Stimulated activated CD4-positive, alpha-beta T cell treated with anti-CD3 and anti-CD28 coated beads, Interleukin-15, amount 100 ng/mL, for 48 hours (primary cell): ENCODE data around the gene TMEM18.

ENCODE experiments used
- DNase-seq, 2 donors: peaks; one replicate each; pipeline ENCODE4 v3.0.0-alpha.2; 2020; ENCODE audit warnings: low read depth in 2 of 2

TMEM18 gene

DNA sequence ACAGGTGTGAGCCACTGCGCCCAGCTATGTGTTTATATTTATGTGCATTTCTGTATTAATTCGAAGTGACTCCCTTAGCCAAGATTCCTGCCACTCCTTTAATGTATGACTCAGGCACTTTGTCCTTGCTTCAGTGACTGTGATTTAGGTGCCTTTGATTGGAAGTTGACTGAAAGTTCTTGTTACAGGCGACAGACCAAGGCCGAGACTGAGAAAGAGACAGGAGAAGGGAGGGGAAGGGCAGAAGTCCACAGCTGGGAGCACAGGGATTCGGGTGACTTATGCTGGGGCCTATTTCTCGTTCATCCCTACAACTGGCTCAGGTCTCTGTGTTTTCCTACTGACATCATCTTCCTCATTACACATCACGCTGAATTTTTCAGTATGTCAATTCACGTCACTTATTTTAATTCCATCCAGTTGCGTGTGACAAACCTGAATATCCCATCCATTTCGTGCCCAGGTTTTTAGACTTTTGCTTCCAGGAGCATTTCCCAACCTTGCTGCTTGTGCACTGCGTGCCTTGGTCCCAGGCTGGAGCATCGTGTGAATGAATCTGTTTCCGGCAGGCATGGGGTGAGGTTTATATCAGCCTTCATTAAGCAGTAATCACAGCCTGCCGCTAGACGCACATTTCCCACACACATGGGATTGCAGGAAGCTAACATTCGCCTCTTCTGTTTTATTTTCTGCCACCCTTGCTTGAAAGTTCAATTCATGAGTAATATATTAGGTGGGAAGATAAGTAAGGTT is 42.4 kb downstream of the TMEM18 start:
- no peak for DNase-seq

DNA sequence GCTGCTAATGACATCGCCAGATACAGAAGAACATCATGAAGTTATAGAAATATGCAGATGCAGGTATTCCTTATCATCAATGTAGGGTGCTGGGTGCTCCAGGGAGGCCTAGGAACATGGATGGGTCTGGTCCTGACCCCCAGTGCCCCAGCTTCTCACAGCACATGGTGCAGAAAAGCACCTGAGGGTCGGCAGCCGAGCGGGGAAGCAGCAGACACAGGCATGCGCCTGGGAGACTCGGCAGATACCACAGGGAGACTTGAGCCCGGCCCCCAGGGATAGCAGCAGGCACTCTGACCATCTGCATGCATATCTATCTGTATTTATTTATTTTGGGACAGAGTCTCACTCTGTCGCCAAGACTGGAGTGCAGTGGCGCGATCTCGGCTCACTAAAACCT is 43.2 kb downstream of the TMEM18 start:
- DNase-seq: no peak

DNA sequence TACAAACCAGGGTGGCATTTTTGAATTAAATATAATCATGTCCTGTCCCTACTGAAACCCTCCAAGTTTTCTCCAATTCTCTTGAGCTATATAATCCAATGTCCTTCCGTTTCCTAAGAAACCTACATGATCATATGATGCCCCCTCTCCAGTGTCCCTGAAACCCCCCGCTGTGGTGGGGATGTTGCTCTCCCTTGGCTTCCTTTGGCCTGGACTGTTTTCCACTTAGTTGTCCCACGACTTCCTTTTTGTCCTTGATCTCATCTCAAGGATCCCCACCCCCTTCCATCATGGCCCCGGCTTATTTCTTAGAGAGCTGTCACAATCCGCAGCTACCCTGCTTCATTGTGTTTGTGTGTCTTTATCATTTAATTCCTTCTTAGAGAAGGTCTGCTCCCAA is 43.8 kb downstream of the TMEM18 start:
- DNase-seq: no peak

DNA sequence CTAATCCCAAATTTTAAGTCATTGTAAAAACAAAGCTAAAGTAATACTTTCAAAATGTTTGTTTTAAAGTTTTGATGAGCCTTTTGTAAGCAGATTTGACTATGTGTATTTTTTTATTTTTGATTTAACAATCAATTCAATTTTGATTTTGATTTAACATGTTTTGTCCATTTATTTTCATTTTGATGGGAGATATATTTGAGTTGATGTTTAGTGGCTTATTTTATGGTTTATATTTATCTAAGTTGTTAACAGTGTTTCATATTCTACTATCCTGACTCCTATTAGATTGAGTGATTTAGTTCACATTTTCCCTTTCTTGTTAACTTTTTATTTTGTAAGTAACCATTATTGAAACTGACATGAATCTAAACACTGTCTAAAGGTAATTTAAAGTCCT is 44.7 kb downstream of the TMEM18 start:
- no peak for DNase-seq

DNA sequence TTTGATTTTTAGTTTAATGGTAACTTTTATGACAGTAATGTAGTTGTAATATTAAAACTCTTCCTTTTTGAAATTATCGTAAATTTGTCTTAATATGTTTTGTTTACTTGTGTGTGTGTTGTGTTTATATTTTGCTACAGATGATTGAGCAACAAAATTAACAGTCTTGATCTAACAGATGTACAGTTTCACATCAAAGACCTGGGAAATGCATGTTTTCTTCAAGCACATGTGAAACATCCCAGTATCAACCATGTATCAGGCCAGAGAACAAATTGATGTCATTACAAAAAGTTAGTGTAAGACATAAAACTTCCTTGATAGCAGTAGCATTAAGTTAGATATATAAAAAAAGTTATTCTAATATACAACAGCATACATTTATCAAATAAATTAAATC is 45.5 kb downstream of the TMEM18 start:
- DNase-seq: no peak

DNA sequence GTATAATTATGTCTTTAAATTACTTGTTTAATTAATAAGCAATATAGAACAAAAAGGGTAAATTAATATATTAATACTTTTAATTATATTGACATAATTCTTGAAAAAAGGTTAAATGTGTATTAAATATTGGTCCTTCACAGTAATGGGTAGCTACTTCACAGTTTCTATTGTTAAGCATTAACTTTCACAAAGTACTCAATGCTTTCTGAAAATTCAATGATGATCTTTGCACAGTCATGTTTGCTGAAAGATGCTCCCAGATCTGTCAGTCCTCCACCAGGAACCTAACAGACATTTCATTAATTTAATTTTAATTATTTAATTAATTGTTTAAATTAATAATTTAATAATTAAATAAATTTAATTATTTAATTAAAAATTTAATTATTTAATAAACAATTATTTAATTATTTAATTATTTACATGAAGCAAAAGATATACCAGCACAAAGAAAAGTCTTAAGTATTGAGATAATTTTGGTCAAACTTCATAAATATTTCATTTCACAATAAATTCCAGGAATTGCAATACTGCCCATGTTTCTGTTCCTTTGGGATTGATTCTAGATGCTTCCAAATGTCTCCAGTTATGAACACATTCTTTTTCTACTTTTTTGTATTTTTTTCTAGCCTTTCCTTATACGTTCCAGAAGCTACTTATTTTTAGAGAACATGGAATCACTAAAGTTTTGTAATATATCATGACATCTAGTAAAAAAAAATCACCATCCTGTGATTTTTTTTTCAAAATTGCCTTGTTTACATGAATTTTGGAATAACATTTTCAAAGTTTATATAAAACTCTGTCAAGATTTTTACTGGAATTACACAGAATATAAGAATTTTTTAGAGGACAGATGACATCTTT is 46.5 kb downstream of the TMEM18 start:
- no peak for DNase-seq

DNA sequence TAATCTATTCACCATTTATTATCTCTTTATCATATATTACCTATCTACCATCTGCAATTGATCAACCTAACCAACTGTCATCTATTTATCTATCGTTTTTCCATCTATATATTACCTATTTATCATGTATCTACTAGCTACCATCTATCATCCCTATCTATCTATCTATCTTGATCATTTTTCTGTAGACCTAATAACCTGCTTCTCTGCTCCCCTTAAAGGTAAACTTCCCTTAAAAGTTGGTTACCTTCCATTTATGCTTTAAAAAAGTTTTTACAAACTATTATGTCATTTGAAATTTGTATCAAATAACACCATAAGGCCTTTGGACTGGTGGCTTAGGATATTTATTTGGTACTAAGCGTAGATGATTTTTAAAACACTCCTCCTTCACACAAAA is 47.2 kb downstream of the TMEM18 start:
- no peak for DNase-seq

DNA sequence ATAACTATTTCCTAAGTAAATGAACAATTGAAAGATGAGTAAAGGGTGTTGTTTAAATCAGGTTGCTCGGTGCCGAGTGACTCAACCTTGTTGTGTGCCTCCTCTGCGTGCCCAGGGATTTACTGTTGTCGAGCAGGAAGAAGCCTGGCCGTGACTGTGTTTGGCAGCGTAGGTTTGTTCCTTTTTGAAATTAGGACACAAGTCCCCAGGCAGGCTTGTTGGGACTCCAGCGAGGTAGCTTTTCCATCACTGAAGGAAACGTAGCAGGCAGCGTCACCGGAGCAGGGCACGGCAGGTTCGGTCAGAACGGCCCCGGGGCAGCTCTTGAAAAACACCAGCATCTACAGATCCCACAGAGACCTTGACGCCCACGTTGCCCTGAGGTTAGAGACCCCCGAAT is 48.6 kb downstream of the TMEM18 start:
- DNase-seq: no peak

DNA sequence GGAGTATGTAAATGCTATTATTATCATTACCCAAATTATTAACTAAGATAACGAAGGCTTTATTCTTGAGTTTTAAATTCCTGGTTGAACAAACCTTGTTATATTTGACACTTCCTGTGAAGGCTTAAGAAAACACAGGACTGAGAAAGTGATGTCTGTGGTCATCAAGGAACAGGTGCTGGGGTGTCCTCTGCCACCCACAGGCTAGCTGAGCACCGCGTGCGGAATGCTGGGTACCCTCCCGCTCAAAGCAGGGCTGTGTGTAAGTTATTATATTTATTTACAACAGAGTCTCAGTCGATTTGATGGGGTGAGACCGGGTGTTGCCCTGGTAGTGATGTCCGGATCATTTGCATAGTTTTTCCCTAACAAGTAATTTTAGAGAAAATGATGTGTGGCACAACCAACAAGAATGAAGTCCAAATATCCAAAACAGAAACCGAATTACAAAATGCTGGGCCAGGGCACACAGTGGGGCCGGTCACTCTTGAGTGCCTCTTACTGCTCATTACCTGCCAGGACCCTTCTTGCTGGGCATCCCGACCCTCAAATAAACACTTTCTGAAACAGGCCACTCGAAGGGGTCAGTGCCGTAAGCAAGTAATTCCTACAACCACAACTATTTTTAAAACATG is 49.2 kb downstream of the TMEM18 start:
- DNase-seq: no peak

DNA sequence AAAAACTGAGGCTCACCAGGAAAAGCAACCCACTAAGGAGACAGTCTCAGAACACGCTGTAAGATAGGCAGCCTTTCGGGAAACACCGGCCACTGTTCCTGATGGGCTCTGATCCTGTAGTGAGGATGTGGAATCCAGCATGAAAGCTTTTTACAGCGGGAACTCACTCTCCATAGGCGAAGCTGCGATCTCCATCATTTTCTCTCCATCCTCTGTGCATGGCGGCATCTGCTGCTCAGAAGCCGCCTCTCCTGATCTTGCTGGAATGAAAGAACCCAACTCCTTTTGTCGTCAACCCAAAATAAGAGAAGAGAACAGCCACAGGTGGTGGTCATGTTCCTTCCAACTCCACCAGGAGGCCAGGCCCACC is 49.9 kb downstream of the TMEM18 start:
- DNase-seq: no peak

DNA sequence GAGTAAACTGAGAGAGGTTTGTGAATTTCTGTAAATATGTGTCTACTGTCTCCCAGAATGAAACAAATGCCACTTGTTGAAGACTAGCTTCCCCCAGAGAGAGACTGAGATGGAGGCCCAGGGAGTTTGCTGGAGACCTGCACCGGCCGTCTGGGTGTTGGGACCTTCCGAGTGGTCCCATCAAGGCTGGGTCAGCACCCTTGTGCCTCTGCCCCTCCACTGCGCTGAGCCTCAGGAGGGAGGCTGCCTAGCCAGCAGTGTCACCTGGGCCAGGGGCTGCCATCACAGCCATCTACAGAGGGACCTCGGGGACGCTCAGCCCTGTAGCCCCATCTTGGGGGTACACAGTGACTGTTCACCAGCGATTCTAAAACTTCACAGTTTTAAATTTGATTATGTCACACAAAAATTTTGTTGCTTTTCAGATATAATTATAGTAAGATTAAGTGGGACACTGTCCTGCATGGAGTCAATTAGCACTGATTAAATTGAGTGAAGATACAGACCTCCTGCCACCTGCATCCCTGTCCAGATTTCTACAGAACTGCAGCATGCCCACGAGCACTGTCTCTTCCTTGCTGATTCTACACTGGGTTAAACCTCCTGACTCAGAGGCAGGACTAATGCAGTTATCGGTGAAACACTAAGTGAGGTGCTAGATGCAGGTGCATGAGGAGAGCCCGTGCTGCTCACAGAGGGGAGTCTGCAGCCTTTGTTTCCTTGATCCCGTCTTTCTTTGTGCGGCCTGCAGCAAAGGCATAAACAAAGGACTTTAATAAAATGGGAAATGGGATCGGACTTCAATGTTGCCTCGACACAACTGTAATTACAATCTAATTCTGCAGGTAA is 50.5 kb downstream of the TMEM18 start:
- no peak for DNase-seq

DNA sequence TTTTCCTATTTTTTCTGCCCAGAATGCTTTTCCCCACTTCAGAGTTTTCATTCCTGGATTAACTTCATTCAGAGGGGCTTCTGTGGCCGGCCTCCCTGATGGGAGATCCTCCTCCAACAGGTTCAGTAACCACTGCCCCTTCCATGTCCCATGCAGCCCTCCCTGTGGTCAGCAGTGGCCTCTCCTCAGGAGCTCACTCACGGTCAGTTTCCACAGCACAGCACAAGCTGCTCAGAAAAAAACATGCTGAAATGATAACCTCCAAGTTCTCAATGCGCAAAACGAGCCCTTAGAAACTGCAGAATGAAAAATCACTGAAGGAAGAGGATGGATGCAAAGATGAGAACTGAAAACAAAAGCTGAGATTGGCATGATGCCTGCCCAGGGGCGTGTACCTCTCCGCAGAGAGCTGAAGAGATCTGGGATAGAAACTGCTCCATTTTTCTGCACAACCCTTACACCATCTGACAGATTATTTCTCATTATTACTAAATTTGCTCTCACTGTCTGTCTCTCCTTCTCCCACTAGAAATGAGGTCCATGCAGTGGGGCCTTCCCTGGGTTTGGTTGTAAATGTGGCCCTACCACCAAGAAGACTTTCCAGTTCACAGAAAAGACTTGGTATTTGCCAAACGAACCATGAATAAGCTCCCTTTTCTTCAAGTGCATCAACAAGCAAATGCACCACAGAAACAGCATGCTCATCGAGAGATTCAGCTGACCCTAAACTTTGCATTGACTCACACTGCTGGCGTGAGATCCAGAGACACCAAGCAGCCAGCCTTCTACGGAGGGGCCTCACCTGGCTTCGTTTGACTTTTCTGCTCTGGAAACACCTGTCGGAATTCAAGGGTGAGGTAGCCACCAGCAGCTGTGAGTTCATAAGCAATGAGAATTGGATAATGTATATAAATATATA is 51.5 kb downstream of the TMEM18 start:
- no peak for DNase-seq

DNA sequence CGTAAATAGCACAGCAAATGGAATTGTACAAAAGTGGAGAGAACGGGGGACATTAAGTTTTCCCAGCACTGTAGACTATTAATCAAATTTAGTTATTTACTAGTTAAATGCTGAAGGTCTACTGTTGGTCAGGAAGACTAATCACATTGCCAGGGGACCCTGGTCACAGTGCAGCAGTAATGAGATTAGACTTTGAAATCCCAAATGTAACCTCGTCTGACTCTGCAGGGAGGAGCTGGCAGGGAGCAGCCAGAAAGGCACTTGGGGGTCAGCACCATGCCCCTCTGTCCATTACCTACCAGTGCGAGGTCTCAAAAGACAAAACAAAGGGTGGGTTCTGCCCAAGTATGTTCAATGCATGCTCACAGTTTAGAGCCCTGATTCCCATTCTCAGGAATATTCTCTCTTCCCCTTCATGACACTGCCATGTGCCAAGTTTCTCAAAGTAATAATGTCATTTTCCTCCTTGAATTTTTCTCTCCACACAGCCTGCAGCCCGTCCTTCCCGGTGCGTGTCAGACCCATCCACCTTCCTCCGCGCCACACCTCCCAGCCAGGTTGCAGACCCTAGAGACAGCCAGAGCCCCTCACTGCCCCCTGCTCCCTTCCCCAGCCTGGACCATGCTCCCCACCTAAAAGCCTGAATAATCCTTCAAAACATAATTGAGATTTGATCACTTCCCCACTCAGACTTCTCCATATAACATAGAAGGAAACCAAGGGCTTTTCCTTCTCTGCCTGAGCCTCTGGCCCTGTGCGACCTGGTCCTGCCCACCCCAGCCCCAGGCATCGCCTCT is 52.5 kb downstream of the TMEM18 start:
- no peak for DNase-seq

DNA sequence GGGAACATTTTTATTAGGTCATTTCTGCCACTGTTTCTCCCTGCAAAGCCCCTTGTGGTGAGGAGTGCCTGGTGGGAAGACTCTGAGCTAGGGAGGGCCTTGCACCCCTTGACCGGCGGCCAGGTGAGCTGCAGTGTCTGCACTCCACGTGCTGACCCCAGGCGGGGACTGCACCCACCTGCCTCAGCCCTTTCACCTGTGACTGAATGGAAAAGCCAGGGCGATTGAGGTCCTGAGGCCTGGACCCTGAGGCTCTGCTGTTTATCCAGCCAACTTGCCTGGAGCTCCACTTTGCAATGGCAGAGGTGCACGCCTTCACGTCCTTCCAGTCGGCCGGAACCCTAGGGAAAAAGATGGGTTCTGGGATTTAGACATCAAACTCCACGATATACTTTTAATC is 53.1 kb downstream of the TMEM18 start:
- no peak for DNase-seq

DNA sequence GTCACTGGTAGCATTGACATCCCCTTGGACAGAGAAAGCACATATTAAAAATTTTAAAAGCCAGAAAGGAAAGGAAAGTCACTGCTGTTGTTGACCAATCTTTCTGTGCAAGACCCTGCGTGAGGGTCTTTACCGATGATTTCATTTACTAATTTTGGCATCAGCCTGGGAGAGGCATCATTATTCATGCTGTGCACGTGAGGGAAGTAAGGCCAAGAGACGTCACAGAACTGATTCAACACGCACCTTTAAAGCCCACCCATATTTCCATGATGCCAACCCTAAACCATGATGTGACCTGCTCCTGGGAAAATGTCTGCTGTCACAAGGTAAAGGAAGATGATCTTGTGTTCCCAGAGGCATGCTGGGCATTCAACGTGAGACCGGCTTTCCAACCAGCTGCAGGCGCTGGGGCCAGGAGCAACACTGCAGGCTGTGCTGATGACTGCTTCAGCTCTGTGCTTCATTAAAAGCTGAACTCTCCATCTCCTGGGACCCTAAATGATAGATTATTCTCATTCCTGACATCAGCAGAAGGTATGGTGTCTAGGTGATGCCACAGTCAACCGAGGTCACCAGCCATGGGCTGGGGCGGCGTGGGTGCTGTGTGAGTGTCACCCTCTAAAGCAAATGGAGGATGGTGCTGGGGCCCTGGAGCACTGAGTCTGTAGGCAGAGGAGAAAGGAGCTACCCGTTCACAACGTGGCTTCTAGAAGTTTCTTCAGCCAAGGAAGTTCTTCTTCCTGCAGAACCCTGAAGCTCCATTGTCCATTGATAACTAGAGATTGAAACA is 53.9 kb downstream of the TMEM18 start:
- no peak for DNase-seq

DNA sequence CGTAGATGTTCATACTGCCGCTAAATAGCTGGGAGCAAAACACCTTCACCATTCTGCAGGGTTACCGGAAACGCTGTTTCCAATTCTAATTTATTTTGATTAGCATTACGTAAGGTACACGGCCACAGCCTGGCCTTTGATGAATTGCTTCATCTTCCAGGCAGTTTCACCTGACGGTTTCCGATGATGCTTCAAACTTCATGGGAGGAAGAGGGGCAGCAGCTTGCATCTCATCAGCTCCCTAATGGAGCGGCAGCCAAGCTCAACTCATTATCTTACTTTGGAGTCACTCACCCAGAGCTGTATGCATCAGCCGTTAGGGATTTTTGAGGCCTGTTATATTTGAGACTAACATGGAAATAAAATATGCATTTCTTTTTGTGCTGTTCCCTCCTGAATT is 54.8 kb downstream of the TMEM18 start:
- DNase-seq: no peak

DNA sequence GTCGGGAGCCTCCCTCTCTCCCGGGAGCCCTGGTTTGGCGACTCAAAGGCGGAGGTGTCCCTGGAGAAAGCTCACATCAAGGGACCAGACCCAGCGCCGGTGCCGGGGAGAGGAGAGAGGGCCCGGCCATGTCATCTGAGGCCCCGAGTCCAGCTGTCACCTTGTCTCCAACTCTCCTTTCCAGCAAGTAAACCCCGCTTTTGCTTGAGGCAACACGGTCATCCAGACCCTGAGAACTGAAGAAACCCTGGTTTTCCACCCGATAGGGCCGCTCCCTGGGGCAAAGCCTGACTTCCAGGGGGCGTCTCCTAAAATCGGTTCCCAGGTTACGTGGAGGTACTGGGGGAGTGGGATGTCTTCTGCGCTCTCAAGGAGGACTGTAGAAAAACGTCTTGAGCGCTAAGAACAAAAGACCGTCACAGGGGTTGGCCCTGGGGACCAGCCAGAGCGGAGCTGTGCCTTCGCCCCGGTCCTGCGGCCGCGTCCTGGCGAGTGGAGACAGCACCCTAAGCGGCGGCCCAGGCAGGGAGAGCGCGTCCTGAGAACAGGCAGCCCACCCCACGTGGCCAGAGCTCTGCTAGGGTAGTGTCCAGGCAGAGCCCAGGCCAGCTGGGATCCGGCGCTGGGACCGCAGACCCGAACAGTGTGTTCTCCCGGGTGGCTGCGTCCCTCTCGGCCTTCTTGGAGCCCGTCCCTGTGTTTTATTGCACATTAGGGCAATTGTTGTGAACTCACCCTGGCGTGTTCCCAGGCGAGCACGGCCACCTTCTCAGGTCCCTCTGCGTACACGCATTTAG is 55.7 kb downstream of the TMEM18 start:
- no peak for DNase-seq
